Nephron progenitor cell (in vitro differentiated cells): ENCODE measurements around the gene ADARB2.

Experiments used
- DNase-seq: peaks from one replicate; pipeline ENCODE4 v3.0.0; 2021
- H3K27ac Mint-ChIP-seq: 2 replicates; pipeline ENCODE4 v1.8.0; 2021; ENCODE audit warnings: mild to moderate bottlenecking, moderate library complexity, mixed read lengths
- H3K27me3 Mint-ChIP-seq: 2 replicates; pipeline ENCODE4 v1.8.0; 2021; ENCODE audit warnings: mild to moderate bottlenecking, low read depth, mixed read lengths; ENCODE audit not compliant: poor library complexity
- H3K36me3 Mint-ChIP-seq: 2 replicates; pipeline ENCODE4 v1.8.0; 2021; ENCODE audit warnings: low read depth, mixed read lengths
- H3K4me1 Mint-ChIP-seq: 2 replicates; pipeline ENCODE4 v1.8.0; 2021; ENCODE audit warnings: mixed read lengths
- H3K4me3 Mint-ChIP-seq: 2 replicates; pipeline ENCODE4 v1.8.0; 2021; ENCODE audit warnings: mild to moderate bottlenecking, moderate library complexity, mixed read lengths
- H3K9me3 Mint-ChIP-seq: 2 replicates; pipeline ENCODE4 v1.8.0; 2021; ENCODE audit warnings: mild to moderate bottlenecking, moderate library complexity, mixed read lengths
- CTCF ChIP-seq: fragments of 200-600 bp; sonication (generic); IDR thresholded peaks from 2 replicates; pipeline ENCODE4 v1.5.0; 2021; ENCODE audit warnings: antibody characterized with exemption

ADARB2 gene

GRCh38 chr10:1654811-1655356, 82.4 kb downstream of the ADARB2 start:
- peaks cover 18% of the 10 kb centered on the region for H3K27me3 Mint-ChIP-seq
- H3K9me3 Mint-ChIP-seq = no peaks in the 10 kb centered on the region
- peaks cover 30% of the 10 kb centered on the region for H3K4me1 Mint-ChIP-seq
- no peak overlapping the region for H3K27ac Mint-ChIP-seq
- no peak for TF ChIP-seq CTCF
- H3K4me3 Mint-ChIP-seq = no peak overlapping the region
- DNase-seq = no peak
- H3K36me3 Mint-ChIP-seq = no peaks in the 10 kb centered on the region

GRCh38 chr10:1654247-1654646, 83.1 kb downstream of the ADARB2 start:
- DNase-seq = no peak
- Mint-ChIP-seq H3K9me3 (no peaks in the 10 kb centered on the region), H3K4me1 (peaks cover 31% of the 10 kb centered on the region), H3K36me3 (no peaks in the 10 kb centered on the region), H3K27me3 (peaks cover 16% of the 10 kb centered on the region), H3K4me3 (no peak overlapping the region), H3K27ac (no peak overlapping the region)
- no peak for TF ChIP-seq CTCF

DNA sequence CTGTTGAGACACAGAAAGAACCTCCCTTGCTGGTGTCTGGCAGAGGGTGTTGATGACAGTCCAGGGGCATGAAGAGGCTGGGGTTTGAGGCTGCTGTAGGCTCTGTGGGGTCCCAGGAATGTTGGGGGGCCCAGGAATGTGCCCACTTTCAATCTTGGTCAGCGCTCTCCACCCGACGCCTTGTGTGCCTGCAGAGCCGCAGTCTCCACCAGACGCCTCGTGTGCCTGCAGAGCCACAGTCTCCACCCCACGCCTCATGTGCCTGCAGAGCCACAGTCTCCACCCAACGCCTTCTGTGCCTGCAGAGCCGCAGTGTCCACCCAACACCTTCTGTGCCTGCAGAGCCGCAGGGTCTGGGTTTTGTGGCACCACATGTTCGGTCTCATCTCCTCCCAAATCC, 84.0 kb downstream of the ADARB2 start:
- DNase-seq = no peak
- TF ChIP-seq CTCF = no peak

GRCh38 chr10:1652151-1652550, 85.2 kb downstream of the ADARB2 start:
- H3K27me3 Mint-ChIP-seq = peaks cover 5% of the 10 kb centered on the region
- no peak for TF ChIP-seq CTCF
- no peak overlapping the region for H3K27ac Mint-ChIP-seq
- no peaks in the 10 kb centered on the region for H3K9me3 Mint-ChIP-seq
- H3K4me1 Mint-ChIP-seq = peaks cover 18% of the 10 kb centered on the region
- no peak for DNase-seq
- H3K4me3 Mint-ChIP-seq = no peak overlapping the region
- no peaks in the 10 kb centered on the region for H3K36me3 Mint-ChIP-seq

More for the DNA sequence above, 84.0 kb downstream of the ADARB2 start:
- Mint-ChIP-seq H3K4me3 (no peak overlapping the region), H3K9me3 (no peaks in the 10 kb centered on the region), H3K27ac (no peak overlapping the region), H3K27me3 (peaks cover 12% of the 10 kb centered on the region), H3K4me1 (peaks cover 29% of the 10 kb centered on the region), H3K36me3 (no peaks in the 10 kb centered on the region)

- Mint-ChIP-seq H3K27ac (no peak overlapping the region), H3K4me3 (no peak overlapping the region), H3K4me1 (peaks cover 18% of the 10 kb centered on the region), H3K36me3 (no peaks in the 10 kb centered on the region), H3K27me3 (peaks cover under 1% of the 10 kb centered on the region), H3K9me3 (no peaks in the 10 kb centered on the region)
- TF ChIP-seq CTCF = no peak
- no peak for DNase-seq
Observed at GRCh38 chr10:1651270-1651966, 85.9 kb downstream of the ADARB2 start.
